HCT116 (cell line): ENCODE measurements around the gene DPP6. TPM values are rescaled to one million over a fixed set of nuclear protein-coding genes. Genes with fewer than 3 reads are reported as not detected.

ENCODE experiments used
- ATAC-seq: fragments of 200-7000 bp; cut with Tn5 transposase; 2 replicates; pipeline ENCODE4 v1.9.1; 2020; ENCODE audit warnings: mild to moderate bottlenecking, moderate library complexity
- BruUV-seq: library from RNA; stranded (reverse); fragments of 400-500 nt; replicated peaks from 2 replicates; lab custom pipeline; 2021; lab: Mats Ljungman, UMichigan
- CTCF ChIA-PET: fragments of 300-600 bp; sonication (Branson Sonifier 250); formaldehyde crosslinking; loops from one replicate; lab custom pipeline; 2021; ENCODE audit warnings: antibody characterized with exemption; lab: Charles Lee
- POLR2A ChIA-PET: fragments of 300-600, 350-600 bp; sonication (Branson Sonifier 250); formaldehyde crosslinking; loops from one replicate; lab custom pipeline; 2021; ENCODE audit warnings: antibody characterized with exemption; lab: Charles Lee
- RAD21 ChIA-PET, 2 experiments: fragments of 300-600 bp; sonication (Branson Sonifier 250); formaldehyde crosslinking; loops; one replicate each; lab custom pipeline; 2023; ENCODE audit warnings: low total read pairs in 2 of 2; ENCODE audit not compliant: uncharacterized antibody in 2 of 2, unreplicated experiment in 2 of 2, low non-redundant PET in 1 of 2; lab: Charles Lee
- DNase-seq: peaks from one replicate; pipeline ENCODE4 v3.0.0-alpha.2; 2010; ENCODE audit warnings: low read depth, low spot score
- H2AFZ ChIP-seq: fragments of 200-600 bp; shearing (Covaris generic), sonication (generic); 2 replicates; pipeline ENCODE4 v1.6.1; 2017; ENCODE audit warnings: low read depth, mixed run types, mixed read lengths, antibody characterized with exemption, low read length; ENCODE audit not compliant: poor library complexity, severe bottlenecking
- H3K27ac ChIP-seq: 2 replicates; pipeline ENCODE4 v1.5.1; 2012; ENCODE audit warnings: low read depth, low read length
- H3K27me3 ChIP-seq: fragments of 200-600 bp; sonication (generic); 2 replicates; pipeline ENCODE4 v1.6.1; 2016; ENCODE audit warnings: mixed run types, low read length, mixed read lengths; ENCODE audit not compliant: insufficient read depth
- H3K36me3 ChIP-seq, 2 experiments: fragments of 200-500 bp in 1 of 2; fragments of 200-600 bp in 1 of 2; sonication (Bioruptor generic) in 1 of 2; sonication (generic) in 1 of 2; 2 replicates each; pipeline versions ENCODE4 v1.5.1 to v1.6.1; 2014 to 2016; ENCODE audit warnings: low read length in 2 of 2, inconsistent platforms in 1 of 2, mixed read lengths in 1 of 2, mixed run types in 1 of 2; ENCODE audit not compliant: insufficient read depth in 2 of 2, control insufficient read depth in 1 of 2
- H3K4me1 ChIP-seq, 2 experiments: fragments of 200-600 bp in 1 of 2; sonication (generic) in 1 of 2; 2 replicates each; pipeline versions ENCODE4 v1.5.1 to v1.6.1; 2012 to 2017; ENCODE audit warnings: low read length in 2 of 2, inconsistent platforms in 1 of 2, mild to moderate bottlenecking in 1 of 2, mixed read lengths in 1 of 2, mixed run types in 1 of 2, moderate library complexity in 1 of 2; ENCODE audit not compliant: insufficient read depth in 2 of 2, control insufficient read depth in 1 of 2
- H3K4me2 ChIP-seq: fragments of 200-600 bp; sonication (generic); 2 replicates; pipeline ENCODE4 v1.6.1; 2017; ENCODE audit warnings: mixed run types, low read length, mixed read lengths
- H3K4me3 ChIP-seq, 2 experiments: fragments of 200-600 bp in 1 of 2; sonication (generic) in 1 of 2; replicated peaks in 1 of 2; 2 replicates each; pipeline ENCODE4 v1.5.1; 2011 to 2016; ENCODE audit warnings: low read length in 2 of 2, control low read depth in 1 of 2, low read depth in 1 of 2, mild to moderate bottlenecking in 1 of 2, mixed read lengths in 1 of 2, mixed run types in 1 of 2
- H3K79me2 ChIP-seq: fragments of 200-600 bp; sonication (generic); 2 replicates; pipeline ENCODE4 v1.6.1; 2017; ENCODE audit warnings: mild to moderate bottlenecking, mixed run types, low read length, moderate library complexity, mixed read lengths; ENCODE audit not compliant: insufficient read depth
- H3K9ac ChIP-seq: fragments of 200-600 bp; sonication (generic); 2 replicates; pipeline ENCODE4 v1.6.1; 2016; ENCODE audit warnings: low read length, mixed read lengths
- H3K9me2 ChIP-seq: fragments of 200-600 bp; sonication (generic), shearing (Covaris generic); 2 replicates; pipeline ENCODE4 v1.6.1; 2017; ENCODE audit warnings: mixed run types, mild to moderate bottlenecking, moderate library complexity; ENCODE audit not compliant: insufficient read depth
- H3K9me3 ChIP-seq, 2 experiments: fragments of 200-500 bp in 1 of 2; fragments of 200-600 bp in 1 of 2; sonication (Bioruptor generic) in 1 of 2; sonication (generic) in 1 of 2; 2 replicates each; pipeline ENCODE4 v1.6.1; 2014 to 2017; ENCODE audit warnings: low read length in 2 of 2, mixed read lengths in 2 of 2, inconsistent platforms in 1 of 2, low read depth in 1 of 2, mild to moderate bottlenecking in 1 of 2, mixed run types in 1 of 2, moderate library complexity in 1 of 2; ENCODE audit not compliant: control insufficient read depth in 1 of 2, insufficient read depth in 1 of 2
- H4K20me1 ChIP-seq: fragments of 200-600 bp; sonication (generic), shearing (Covaris generic); 2 replicates; pipeline ENCODE4 v1.6.1; 2017; ENCODE audit warnings: mixed run types, mild to moderate bottlenecking, moderate library complexity; ENCODE audit not compliant: insufficient read depth
- CBX3 ChIP-seq: IDR thresholded peaks from 2 replicates; pipeline ENCODE4 v1.6.1; 2012; ENCODE audit warnings: low read depth
- CEBPB ChIP-seq: IDR thresholded peaks from 2 replicates; pipeline ENCODE4 v1.6.1; 2012; ENCODE audit warnings: low read depth
- CTCF ChIP-seq, 3 experiments: fragments of 200-600 bp in 1 of 3; sonication (generic) in 1 of 3; IDR thresholded peaks in 2 of 3; conservative IDR thresholded peaks in 1 of 3; 2 replicates each; pipeline ENCODE4 v1.5.1; 2012 to 2017; ENCODE audit warnings: low read depth in 2 of 3, low read length in 2 of 3, antibody characterized with exemption in 1 of 3, borderline replicate concordance in 1 of 3, control low read depth in 1 of 3, mild to moderate bottlenecking in 1 of 3, mixed read lengths in 1 of 3, mixed run types in 1 of 3, moderate library complexity in 1 of 3; ENCODE audit not compliant: insufficient read depth in 1 of 3
- EZH2phosphoT487 ChIP-seq: fragments of 200-600 bp; IDR thresholded peaks from 2 replicates; pipeline ENCODE4 v1.6.1; 2018; ENCODE audit warnings: antibody characterized with exemption, borderline replicate concordance
- JUND ChIP-seq: IDR thresholded peaks from 2 replicates; pipeline ENCODE4 v1.6.1; 2012
- MAX ChIP-seq: IDR thresholded peaks from 2 replicates; pipeline ENCODE4 v1.6.1; 2012
- POLR2A ChIP-seq: IDR thresholded peaks from 2 replicates; pipeline ENCODE4 v1.7.0; 2011; ENCODE audit warnings: borderline replicate concordance; ENCODE audit not compliant: insufficient read depth, insufficient read length; ENCODE audit errors: extremely low read depth
- POLR2AphosphoS5 ChIP-seq: IDR thresholded peaks from 2 replicates; pipeline ENCODE4 v1.6.1; 2011; ENCODE audit warnings: mild to moderate bottlenecking, low read depth, low read length, moderate library complexity
- REST ChIP-seq: IDR thresholded peaks from 2 replicates; pipeline ENCODE4 v1.6.1; 2012; ENCODE audit warnings: low read depth
- SP1 ChIP-seq: IDR thresholded peaks from 2 replicates; pipeline ENCODE4 v1.6.1; 2012; ENCODE audit warnings: low read depth
- YY1 ChIP-seq: IDR thresholded peaks from 2 replicates; pipeline ENCODE4 v1.6.1; 2011; ENCODE audit warnings: low read length, low read depth, moderate library complexity, mild to moderate bottlenecking; ENCODE audit not compliant: insufficient replicate concordance; ENCODE audit errors: extremely low read depth
- ZBTB33 ChIP-seq: IDR thresholded peaks from 2 replicates; pipeline ENCODE4 v1.6.1; 2011; ENCODE audit warnings: mild to moderate bottlenecking, low read length, moderate library complexity; ENCODE audit not compliant: insufficient replicate concordance; ENCODE audit errors: extremely low read depth
- intact Hi-C: fragments of 100-400 bp; cut with micrococcal nuclease; formaldehyde crosslinking; loops from 2 replicates; pipeline ENCODE4 v1.10.0; 2022
- total RNA-seq: library from RNA; stranded (reverse); gene quantifications from one replicate; pipeline ENCODE4 v1.2.1, GENCODE V29; 2021; ENCODE audit not compliant: unreplicated experiment

The DPP6 gene
- total RNA-seq, 1 experiment from 2014 or later = not detected

- H3K9me2 ChIP-seq = no peaks in the 10 kb centered on the region
- no peak overlapping the region for H3K4me3 ChIP-seq
- intact Hi-C loops = no loop called here
- ChIA-PET RAD21 (no interaction called here), CTCF (no interaction called here), POLR2A (no interaction called here)
- no peaks in the 10 kb centered on the region for H3K27me3 ChIP-seq
- no peak overlapping the region for H3K4me2 ChIP-seq
- peaks cover 4 to 12% of the 10 kb centered on the region in 2 experiments; a peak in 2 of 4 replicates for H3K9me3 ChIP-seq
- H3K79me2 ChIP-seq = no peaks in the 10 kb centered on the region
- no peaks in the 10 kb centered on the region for H3K36me3 ChIP-seq
- ATAC-seq = no peak
- no peaks in the 10 kb centered on the region for H4K20me1 ChIP-seq
- no peaks in the 10 kb centered on the region for H3K4me1 ChIP-seq
- H3K27ac ChIP-seq = no peak overlapping the region
- TF ChIP-seq MAX = no peak
- no peak for TF ChIP-seq CEBPB
- TF ChIP-seq YY1 = no peak
- TF ChIP-seq CBX3 = no peak
- no TSS peak for BruUV-seq
- DNase-seq = no peak
- no peak overlapping the region for H3K9ac ChIP-seq
- H2AFZ ChIP-seq = no peak overlapping the region
Measured at GRCh38 chr7:154388999-154389398, 336.8 kb downstream of the DPP6 start.

- Histone ChIP-seq H3K9ac (no peak overlapping the region), H3K9me3 (peaks cover 7 to 13% of the 10 kb centered on the region in 2 experiments; a peak in 2 of 4 replicates), H4K20me1 (no peaks in the 10 kb centered on the region), H3K27ac (no peak overlapping the region), H3K9me2 (no peaks in the 10 kb centered on the region), H3K36me3 (no peaks in the 10 kb centered on the region), H3K4me3 (no peak overlapping the region), H3K79me2 (no peaks in the 10 kb centered on the region), H3K27me3 (no peaks in the 10 kb centered on the region), H2AFZ (no peak overlapping the region), H3K4me1 (no peaks in the 10 kb centered on the region), H3K4me2 (no peak overlapping the region)
- intact Hi-C loops = no loop called here
- ChIA-PET CTCF (no interaction called here), RAD21 (no interaction called here), POLR2A (no interaction called here)
- no TSS peak for BruUV-seq
- DNase-seq (no peak), ATAC-seq (no peak)
- TF ChIP-seq JUND = no peak
- TF ChIP-seq ZBTB33 = no peak
- no peak for TF ChIP-seq POLR2A
- no peak for TF ChIP-seq REST
- TF ChIP-seq POLR2AphosphoS5 = no peak
- no peak for TF ChIP-seq CTCF (IDR thresholded peaks at IDR 0.05 in 2 of 3, conservative IDR thresholded peaks at IDR 0.05 in 1 of 3; ENCODE audit: borderline replicate concordance in 1 of 3, insufficient read depth in 1 of 3, low read depth in 2 of 3, low read length in 2 of 3)
- no peak for TF ChIP-seq SP1
- TF ChIP-seq MAX = no peak
- no peak for TF ChIP-seq CBX3
- no peak for TF ChIP-seq EZH2phosphoT487
Measured at GRCh38 chr7:154390961-154391360, 338.8 kb downstream of the DPP6 start.
